Epithelial cell of prostate (primary cell): ENCODE data around the gene KCNH1.
A peak's percentile ranks its signal among the peaks of the same experiment; 100 is the strongest.
"Not testable (repeated sequence)": the region's sequence is repeated elsewhere in the genome, so short reads cannot be mapped to it uniquely, and the experiment has no call there.

Experiments
- DNase-seq: peaks from one replicate; pipeline ENCODE4 v3.0.0-alpha.2; 2011; ENCODE audit warnings: low read depth, low spot score
- H3K27ac ChIP-seq: fragments of 450-650 bp; 2 replicates; pipeline ENCODE4 v1.5.1; 2017; ENCODE audit warnings: mild to moderate bottlenecking

The KCNH1 gene

DNA sequence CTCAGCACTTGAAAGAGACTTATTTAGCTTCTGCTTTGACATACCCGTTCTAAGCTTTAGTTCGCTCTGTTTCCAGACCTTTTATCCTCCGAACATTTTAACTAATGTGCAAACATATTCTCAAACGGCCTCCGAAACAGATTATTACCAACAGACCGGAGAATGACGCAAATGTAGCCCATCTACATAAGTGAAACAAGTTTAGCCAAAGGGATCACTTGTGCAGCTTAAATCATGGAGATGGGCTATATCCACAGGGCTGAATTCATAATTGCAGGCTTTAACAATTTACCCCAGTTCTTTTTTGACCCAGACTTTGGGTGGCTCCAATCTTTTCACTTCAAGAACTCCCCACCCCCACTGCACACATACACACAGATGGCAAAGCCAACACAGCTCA lies 119.7 kb downstream of the KCNH1 start:
- DNase-seq, result no peak
- no peak overlapping the region for H3K27ac ChIP-seq

DNA sequence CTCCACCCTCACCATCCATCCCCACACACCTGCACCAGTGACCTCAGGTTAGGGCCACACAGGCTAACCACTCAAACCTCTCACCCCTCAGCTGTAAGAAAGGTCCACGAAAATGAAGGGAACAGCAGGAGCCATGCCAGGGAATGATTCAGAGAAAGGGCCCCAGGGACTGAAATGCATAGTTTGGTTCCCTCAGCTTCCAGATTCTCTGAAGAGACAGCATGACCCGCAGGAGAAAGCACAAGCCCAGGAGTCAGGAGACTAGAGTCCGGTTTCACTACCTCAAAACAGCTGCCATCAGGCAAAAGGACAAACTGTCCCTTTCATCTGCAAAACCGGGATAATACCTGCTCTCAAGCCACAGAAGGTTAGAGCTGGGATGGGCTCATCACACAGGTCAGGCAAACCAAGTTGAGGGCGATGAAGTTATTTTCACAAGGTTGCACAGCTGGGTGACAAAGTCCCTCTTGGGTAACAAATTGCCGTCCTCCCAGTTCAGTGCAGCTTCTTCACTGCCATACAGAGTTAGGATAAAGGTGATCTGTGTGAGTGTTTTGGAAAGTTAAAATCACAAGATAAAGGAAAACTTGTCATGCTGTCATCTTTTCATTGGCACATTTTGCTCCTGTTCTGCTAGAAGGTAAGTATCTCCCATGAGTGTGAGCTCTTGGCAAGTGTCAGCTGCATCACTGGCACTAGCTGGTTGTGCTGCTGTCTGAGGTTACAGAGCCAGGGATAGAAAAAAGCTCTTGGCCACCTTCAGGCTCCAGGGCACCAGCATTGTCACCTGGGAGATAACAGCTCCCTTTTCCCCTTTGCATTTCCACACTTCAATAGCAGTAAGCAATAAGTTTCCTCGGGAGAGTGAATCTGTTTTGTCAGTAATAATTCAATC lies 120.4 kb downstream of the KCNH1 start:
- no peak for DNase-seq
- H3K27ac ChIP-seq, result no peak overlapping the region

DNA sequence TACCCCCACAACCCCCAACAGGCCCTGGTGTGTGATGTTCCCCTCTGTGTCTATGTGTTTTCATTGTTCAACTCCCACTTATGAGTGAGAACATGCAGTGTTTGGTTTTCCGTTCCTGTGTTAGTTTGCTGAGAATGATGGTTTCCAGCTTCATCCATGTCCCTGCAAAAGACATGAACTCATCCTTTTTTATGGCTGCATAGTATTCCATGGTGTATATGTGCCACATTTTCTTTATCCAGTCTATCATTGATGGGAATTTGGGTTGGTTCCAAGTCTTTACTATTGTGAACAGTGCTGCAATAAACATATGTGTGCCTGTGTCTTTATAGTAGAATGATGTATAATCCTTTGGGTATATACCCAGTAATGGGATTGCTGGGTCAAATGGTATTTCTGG lies 122.8 kb downstream of the KCNH1 start:
- DNase-seq, H3K27ac ChIP-seq: not testable (repeated sequence)

GRCh38 chr1:211009944-211010343 lies 124.0 kb downstream of the KCNH1 start:
- no peak for DNase-seq
- no peak overlapping the region for H3K27ac ChIP-seq

DNA sequence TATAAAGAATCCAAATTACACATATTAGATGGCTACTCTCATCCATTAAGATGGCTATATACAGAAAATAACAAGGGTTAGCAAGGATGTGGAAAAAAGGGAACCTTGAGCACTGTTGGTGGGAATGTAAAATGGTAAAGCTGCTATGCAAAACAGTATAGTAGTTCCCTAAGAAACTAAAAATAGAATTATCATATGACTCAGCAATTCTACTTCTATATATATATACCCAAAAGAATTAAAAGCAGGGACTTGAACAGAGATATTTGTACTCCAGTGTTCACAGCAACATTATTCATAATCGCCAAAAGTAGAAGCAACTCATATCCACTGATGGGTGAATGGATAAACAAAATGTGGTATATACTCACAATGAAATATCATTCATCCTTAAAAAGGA lies 126.1 kb downstream of the KCNH1 start:
- H3K27ac ChIP-seq, result no peak overlapping the region
- no peak for DNase-seq

DNA sequence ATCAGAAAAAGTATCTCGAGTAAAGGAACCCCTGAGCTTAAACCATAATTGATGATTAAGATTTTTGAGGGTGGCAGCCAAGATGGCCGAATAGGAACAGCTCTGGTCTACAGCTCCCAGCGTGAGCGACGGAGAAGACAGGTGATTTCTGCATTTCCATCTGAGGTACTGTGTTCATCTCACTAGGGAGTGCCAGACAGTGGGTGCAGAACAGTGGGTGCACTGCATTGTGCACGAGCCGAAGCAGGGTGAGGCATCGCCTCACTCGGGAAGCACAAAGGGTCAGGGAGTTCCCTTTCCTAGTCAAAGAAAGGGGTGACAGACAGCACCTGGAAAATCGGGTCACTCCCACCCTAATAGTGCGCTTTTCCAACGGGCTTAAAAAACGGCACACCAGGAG lies 138.0 kb downstream of the KCNH1 start:
- H3K27ac ChIP-seq, DNase-seq: not testable (repeated sequence)

DNA sequence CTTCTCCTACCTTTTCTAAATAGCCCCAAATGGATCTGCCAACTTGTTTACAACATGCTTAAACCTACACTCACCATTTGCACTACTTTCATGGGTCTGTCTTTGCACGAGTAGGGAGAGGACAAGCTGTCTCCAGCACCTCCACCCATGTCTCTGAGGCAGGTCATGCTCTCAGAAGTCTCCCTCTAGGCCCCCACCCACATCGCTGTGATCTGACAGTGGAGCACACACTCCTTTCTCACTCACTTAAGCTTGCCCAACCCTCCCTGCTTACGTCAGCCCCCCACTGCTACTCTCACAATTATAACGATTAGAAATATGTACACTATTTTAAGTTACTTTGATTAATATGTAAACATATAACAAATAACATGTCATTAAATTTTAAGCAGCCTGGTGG lies 141.1 kb downstream of the KCNH1 start:
- H3K27ac ChIP-seq, result no peak overlapping the region
- DNase-seq, result no peak

DNA sequence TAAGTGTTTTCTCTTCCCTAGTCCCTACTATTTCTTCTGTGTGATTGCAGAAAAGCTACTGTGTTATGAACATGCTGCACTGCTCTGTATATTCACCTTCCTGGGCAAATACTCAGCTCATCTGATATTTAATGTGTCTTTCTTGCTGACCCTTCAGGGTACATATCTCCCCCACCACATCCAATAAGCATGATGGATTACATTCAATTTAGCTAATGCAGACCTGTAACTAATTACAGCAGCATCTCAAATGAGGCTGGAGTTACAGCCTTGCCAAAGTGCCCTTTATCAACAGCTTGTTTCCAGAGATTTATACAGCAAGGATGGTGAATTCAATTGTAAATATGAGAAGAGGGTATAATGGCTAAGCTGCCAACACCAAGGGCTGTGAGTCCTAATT lies 144.0 kb downstream of the KCNH1 start:
- no peak overlapping the region for H3K27ac ChIP-seq
- no peak for DNase-seq

DNA sequence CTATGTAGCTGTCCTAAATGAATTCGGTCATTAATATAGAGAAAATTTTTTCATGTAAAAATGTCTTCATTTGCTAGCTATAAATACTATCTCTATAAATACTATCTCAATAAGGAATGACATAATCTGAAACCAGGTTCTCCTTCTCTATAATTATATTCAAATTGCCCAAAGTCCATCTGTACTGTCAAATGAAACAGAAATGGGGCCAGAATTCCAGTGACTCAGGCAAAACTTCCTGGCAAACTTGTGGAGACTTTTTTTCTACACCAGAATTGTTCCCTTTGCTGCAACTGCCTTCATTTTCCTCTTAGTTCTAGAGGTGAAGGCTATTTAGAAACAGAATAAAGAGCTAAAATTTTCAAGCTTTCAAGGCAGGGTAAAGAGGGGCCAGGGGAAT lies 152.5 kb downstream of the KCNH1 start:
- no peak overlapping the region for H3K27ac ChIP-seq
- no peak for DNase-seq

- H3K27ac ChIP-seq, result no peak overlapping the region
- no peak for DNase-seq
Measured at GRCh38 chr1:210980082-210980481, 153.9 kb downstream of the KCNH1 start.

- no peak for DNase-seq
- no peak overlapping the region for H3K27ac ChIP-seq
Measured at GRCh38 chr1:210978974-210979354, 155.0 kb downstream of the KCNH1 start.

DNA sequence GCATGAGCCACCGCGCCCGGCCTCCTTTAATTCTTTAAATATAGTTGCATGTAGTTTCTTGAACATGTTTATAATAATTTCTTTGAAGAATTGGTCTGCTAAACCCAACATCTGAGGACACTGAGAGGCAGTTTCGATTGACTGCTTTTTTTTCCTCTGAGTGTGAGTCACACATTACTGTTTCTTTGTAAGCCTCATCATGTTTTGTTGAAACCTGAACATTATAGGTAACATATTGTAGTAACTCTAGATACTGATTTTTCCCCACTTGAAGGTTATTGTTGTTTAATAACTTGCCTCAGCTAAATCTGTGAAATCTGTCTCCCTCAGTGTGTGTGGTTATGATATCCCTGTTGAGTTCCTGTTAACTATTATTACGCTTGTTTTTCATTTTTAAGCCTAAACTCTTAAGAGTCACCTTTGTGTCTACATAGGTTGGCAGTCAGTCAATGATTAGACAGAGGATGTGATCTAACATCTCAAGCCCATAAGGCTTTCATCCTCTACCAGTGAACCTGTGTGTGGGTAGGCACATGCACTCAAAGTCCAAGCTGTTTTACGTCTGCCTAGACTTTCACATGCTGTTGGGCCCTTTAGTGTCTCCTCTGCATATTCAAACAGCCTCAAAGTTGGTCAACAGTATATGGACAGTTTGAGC lies 155.5 kb downstream of the KCNH1 start:
- no peak overlapping the region for H3K27ac ChIP-seq
- no peak for DNase-seq

GRCh38 chr1:210951279-210951678 lies 182.7 kb downstream of the KCNH1 start:
- no peak for DNase-seq
- no peak overlapping the region for H3K27ac ChIP-seq

- not testable (repeated sequence) for H3K27ac ChIP-seq
- DNase-seq, result peak; percentile 10
Measured at GRCh38 chr1:210949940-210950546, 183.9 kb downstream of the KCNH1 start.

- DNase-seq, result no peak
- no peak overlapping the region for H3K27ac ChIP-seq
Measured at GRCh38 chr1:210949489-210949888, 184.5 kb downstream of the KCNH1 start.

DNA sequence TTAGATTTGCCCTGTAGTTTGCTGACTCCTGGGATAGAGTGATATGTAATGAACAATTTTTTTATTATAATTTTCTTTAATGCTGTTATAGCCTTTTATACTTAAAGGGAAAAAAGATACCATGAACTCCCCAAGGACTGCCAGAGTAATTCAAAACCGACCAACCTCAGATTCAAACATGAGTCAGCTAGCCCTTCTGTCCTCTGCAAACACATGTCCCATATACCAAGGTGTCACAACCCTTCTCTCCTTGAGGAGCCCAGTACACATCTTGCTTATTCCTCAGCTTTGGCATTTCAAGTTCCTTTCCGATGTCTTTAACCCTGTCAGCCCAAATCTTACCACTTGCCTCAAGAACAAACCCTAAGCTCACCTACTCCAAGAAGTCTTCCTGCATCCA lies 184.9 kb downstream of the KCNH1 start:
- no peak for DNase-seq
- H3K27ac ChIP-seq, result no peak overlapping the region

DNA sequence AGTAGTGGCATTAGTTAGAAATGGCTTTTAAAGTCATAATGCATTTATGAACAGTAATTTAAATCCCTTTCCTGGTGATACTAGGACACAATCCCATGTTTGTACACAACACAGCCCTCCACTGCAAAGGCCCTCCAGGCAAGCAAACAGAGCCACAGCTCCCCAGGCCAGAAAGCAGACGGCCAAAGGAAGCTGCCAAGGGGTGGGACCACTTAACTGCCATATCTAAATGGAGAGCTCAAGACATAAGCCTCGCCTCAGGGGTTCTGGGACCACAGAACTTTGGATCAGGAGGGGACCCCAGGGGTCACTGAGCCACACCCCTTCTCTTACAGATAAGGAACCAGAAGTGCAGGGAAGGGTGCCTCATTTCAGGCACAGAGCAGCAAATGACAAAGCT lies 189.7 kb downstream of the KCNH1 start:
- no peak overlapping the region for H3K27ac ChIP-seq
- DNase-seq, result no peak

- no peak overlapping the region for H3K27ac ChIP-seq
- DNase-seq, result no peak
Measured at GRCh38 chr1:210942513-210942912, 191.4 kb downstream of the KCNH1 start.

DNA sequence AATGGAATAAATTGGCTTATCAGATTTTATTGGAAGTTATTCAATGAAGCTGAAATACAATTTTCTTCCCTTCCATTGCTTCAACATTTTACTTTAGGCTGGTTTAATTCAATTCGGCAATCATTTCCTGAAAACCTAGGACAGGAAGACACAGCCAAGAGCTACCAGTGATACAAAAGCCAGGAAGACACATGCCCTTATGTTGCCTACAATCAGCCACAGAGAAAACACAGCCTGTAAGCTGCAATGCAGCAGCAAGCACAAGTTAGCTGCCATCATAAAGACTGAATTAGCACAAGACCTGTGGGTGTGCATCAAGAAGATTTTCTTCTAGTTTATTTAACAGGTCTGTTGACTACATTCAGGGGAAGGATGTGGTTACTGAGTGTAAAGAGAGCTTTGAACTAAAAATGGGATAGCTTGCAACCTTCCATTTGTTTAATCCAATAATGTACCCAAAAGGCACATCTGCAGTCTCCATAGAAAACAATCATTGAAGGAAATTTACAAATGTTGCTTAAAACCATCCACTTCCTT lies 193.8 kb downstream of the KCNH1 start:
- no peak for DNase-seq
- H3K27ac ChIP-seq, result no peak overlapping the region

GRCh38 chr1:210938416-210938925 lies 195.5 kb downstream of the KCNH1 start:
- no peak for DNase-seq
- H3K27ac ChIP-seq, result no peak overlapping the region

- DNase-seq, result no peak
Measured at GRCh38 chr1:210937846-210938245, 196.1 kb downstream of the KCNH1 start.

More at GRCh38 chr1:210937846-210938245, 196.1 kb downstream of the KCNH1 start:
- no peak overlapping the region for H3K27ac ChIP-seq
